Measurements from ENCODE around the gene RNF32.

DNA sequence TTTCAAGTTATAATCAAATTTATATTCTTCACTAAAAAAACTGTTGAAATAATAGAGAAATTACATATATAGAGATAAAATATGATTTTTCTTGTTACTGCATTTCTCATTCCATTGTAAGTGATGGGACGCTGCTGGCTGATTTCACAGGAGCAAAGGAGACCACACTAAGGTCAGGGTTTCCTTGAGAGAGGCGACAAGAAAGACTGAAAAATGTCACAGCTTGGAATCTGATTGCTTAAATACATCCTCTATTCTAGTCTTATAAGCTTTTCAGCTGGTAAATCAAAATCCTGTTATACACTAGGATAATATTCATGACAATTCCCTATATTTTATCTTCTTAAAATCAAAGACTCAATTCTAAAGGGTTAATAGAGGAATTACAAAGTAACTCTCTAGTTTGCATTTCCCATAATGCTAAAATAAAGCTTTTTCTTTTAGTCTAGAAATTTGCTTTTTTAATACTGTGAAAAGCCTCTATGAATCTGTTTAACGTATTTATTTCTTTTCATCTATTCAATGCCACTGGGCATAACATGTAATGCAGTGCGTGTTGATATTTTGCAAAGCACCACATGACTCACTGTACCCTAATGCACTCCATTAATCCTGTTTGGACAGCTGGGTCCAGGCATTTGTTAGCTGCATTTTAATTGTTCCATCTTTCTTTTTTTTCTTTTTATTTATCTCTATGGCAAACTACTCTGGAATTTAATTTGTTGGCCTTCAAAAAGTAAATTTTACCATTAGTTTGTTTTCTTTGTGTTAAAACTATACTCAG lies 81.7 kb downstream of the RNF32 start:
- TF ChIP-seq, protein P1, sequence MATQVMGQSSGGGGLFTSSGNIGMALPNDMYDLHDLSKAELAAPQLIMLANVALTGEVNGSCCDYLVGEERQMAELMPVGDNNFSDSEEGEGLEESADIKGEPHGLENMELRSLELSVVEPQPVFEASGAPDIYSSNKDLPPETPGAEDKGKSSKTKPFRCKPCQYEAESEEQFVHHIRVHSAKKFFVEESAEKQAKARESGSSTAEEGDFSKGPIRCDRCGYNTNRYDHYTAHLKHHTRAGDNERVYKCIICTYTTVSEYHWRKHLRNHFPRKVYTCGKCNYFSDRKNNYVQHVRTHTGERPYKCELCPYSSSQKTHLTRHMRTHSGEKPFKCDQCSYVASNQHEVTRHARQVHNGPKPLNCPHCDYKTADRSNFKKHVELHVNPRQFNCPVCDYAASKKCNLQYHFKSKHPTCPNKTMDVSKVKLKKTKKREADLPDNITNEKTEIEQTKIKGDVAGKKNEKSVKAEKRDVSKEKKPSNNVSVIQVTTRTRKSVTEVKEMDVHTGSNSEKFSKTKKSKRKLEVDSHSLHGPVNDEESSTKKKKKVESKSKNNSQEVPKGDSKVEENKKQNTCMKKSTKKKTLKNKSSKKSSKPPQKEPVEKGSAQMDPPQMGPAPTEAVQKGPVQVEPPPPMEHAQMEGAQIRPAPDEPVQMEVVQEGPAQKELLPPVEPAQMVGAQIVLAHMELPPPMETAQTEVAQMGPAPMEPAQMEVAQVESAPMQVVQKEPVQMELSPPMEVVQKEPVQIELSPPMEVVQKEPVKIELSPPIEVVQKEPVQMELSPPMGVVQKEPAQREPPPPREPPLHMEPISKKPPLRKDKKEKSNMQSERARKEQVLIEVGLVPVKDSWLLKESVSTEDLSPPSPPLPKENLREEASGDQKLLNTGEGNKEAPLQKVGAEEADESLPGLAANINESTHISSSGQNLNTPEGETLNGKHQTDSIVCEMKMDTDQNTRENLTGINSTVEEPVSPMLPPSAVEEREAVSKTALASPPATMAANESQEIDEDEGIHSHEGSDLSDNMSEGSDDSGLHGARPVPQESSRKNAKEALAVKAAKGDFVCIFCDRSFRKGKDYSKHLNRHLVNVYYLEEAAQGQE (IDR thresholded peaks at IDR 0.05; ENCODE audit: insufficient read depth in 1 of 2, low read depth in 2 of 2, low read length in 2 of 2) = no peak
- TF ChIP-seq SIN3A (IDR thresholded peaks at IDR 0.05; ENCODE audit: borderline replicate concordance, insufficient read depth, low read length) (no peak), FOXP2 (optimal IDR thresholded peaks at IDR 0.05; ENCODE audit: borderline replicate concordance, extremely low read depth, extremely low read length, insufficient read depth) (no peak), POLR2AphosphoS5 (IDR thresholded peaks at IDR 0.05; ENCODE audit: low read depth, low read length) (no peak)

Measured in PFSK-1 (cell line).